GM12864 (cell line): Measurements from ENCODE around the gene KRT6C.

ENCODE experiments used
- DNase-seq: peaks from one replicate; pipeline ENCODE4 v3.0.0-alpha.2; 2011; ENCODE audit warnings: low read depth
- H3K4me3 ChIP-seq: 2 replicates; pipeline ENCODE4 v1.5.1; 2011; ENCODE audit warnings: mild to moderate bottlenecking, low read depth, low read length, control low read depth
- CTCF ChIP-seq: IDR thresholded peaks from 2 replicates; pipeline ENCODE4 v1.5.1; 2011; ENCODE audit warnings: low read depth, mild to moderate bottlenecking, moderate library complexity, low read length, control low read depth, inconsistent platforms; ENCODE audit errors: missing control alignments

Gene KRT6C

GRCh38 chr12:52477651-52478050, 4.0 kb upstream of the KRT6C start:
- H3K4me3 ChIP-seq = no peak overlapping the region
- DNase-seq = no peak
- TF ChIP-seq CTCF = no peak

GRCh38 chr12:52474212-52474611, 607 bp upstream of the KRT6C start:
- H3K4me3 ChIP-seq = no peak overlapping the region
- TF ChIP-seq CTCF = no peak
- no peak for DNase-seq

- H3K4me3 ChIP-seq = no peak overlapping the region
- no peak for DNase-seq
- no peak for TF ChIP-seq CTCF
Observed at GRCh38 chr12:52469853-52470252, 3.8 kb downstream of the KRT6C start.

- DNase-seq = no peak
- TF ChIP-seq CTCF = no peak
Observed at GRCh38 chr12:52464897-52465296, 8.7 kb downstream of the KRT6C start.

GRCh38 chr12:52461693-52462092, 11.9 kb downstream of the KRT6C start:
- H3K4me3 ChIP-seq = no peak overlapping the region
- no peak for TF ChIP-seq CTCF
- DNase-seq = no peak

More at GRCh38 chr12:52464897-52465296, 8.7 kb downstream of the KRT6C start:
- H3K4me3 ChIP-seq = no peak overlapping the region

GRCh38 chr12:52458861-52459260, 14.7 kb downstream of the KRT6C start:
- no peak overlapping the region for H3K4me3 ChIP-seq
- DNase-seq = no peak
- TF ChIP-seq CTCF = no peak

GRCh38 chr12:52455821-52456220, 17.8 kb downstream of the KRT6C start:
- DNase-seq = no peak
- TF ChIP-seq CTCF = no peak
- H3K4me3 ChIP-seq = no peak overlapping the region
